HG02981 (cell line): ENCODE data around the gene TFG.

ENCODE experiments used
- ATAC-seq: cut with Tn5 transposase; IDR thresholded peaks from one replicate; pipeline ENCODE4 v1.9.1; 2021; ENCODE audit warnings: mild to moderate bottlenecking, moderate library complexity; ENCODE audit not compliant: unreplicated experiment

Gene TFG

GRCh38 chr3:100753846-100754245, 44.6 kb downstream of the TFG start:
- no peak for ATAC-seq

- no peak for ATAC-seq
Measured at GRCh38 chr3:100754563-100755334, 45.5 kb downstream of the TFG start.

DNA sequence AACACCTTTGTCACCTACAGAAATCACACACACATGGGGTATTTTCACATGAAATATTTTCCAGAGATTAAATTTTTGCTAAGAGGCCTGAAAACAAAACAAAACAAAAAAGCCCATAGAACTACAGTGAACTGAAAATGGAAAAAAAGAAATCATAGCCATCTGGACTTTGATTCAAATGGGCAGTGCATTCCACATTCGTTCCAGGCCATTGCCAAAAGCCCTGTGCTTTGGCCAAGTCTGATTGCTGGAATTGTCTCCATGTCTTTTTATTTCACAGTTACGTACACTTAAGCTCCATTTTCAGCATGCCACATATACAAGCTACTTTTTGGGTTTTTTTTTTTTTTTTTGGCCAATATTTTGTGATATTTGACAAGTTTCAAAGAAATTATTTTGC, 47.1 kb downstream of the TFG start:
- no peak for ATAC-seq

GRCh38 chr3:100759159-100759558, 49.9 kb downstream of the TFG start:
- no peak for ATAC-seq

DNA sequence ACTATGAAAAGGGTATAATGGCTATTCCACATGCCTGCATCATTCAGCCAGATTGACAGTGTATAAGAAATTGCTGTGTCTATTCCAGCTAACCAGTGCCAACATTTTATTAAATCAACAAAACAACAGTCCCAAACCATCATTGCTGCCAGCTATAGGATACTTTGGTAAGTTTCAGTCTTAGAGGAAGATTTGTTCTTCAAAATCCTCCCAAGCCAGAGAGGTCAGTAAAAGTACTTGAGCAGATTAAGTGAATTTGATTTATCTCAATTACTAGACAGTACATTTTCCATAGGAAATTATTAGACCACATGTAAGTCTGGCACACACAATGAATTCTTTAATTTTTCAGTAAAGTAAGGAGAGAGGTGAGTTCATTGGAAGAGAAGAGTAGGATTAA, 50.7 kb downstream of the TFG start:
- ATAC-seq: no peak

DNA sequence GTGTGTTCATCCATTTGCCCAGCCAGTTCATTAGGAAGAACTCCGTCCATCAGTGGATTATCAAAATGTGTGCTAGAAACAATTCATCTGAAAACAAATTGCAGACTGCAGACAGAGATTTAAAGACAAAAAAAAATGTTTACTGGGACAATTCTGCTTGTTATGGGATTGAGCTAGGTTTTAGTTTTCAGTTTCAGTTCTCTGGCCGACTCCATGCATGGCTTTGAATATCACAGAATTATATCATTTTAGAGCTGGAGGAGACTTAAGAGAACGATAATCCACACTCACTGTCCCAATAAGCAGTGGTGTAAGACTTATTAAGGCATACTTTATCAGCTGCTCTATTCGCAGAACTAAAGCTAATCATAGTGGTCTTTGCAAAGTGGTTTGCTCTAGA, 51.1 kb downstream of the TFG start:
- ATAC-seq: no peak

- peak; percentile 81 for ATAC-seq
Measured at GRCh38 chr3:100761211-100761942, 52.1 kb downstream of the TFG start.

GRCh38 chr3:100761951-100762350, 52.7 kb downstream of the TFG start:
- ATAC-seq: no peak

- ATAC-seq: no peak
Measured at GRCh38 chr3:100765437-100765975, 56.2 kb downstream of the TFG start.

DNA sequence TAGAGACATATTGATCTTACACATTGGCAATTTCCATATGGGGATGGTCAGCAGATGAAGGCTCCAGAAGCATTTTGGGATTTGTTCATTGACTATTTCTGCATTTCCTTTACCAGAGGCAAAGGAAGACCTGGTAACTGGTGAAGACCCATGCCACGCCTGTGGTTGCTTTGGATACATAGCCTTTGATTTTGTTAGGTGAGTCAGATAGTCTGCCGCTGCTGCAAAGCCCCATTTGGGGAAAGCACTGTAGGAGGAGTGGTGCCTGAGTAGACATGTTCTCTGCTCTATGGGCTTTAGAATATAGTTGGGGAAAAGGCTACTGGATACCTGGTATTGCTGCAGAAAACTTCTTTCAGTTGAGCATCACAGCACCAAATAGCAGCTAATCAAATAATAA, 56.8 kb downstream of the TFG start:
- no peak for ATAC-seq

DNA sequence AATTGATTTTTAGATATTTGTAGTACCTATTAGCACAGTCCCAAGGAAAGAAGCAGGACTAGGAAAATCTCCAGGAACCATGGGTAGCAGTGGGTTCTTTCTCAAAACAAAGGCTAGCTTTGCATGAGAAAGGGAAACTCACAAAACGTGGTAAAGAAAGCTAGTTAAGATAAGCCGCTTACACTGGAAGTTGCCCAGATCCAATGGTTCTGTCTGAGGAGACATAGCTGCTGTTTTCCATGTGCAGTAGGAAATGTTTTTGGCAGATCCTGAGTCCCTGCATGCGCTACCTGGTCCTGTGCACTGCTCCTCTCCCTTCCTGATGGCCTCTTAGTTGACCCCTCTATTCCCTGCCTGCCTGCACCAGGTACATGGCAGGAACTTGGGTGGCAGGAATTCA, 60.4 kb downstream of the TFG start:
- no peak for ATAC-seq

DNA sequence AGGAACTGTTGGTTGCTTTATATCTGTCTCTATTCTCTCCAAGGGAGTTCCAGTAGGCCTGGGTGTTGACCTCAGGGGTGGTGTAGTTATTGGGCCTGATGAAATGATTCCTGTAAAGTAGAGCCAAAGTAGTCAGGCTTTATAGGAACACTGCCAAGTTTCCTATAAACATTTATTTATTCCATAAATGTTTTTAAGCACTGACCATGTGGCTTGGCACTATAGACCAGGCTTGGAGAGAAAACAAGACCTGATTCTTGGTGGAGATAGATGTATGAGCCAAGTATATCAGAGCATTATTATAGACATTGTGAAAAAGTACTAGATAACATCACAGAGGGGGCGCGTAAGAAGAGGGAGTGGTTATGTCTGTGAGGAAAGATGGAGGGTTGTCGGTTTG, 65.9 kb downstream of the TFG start:
- no peak for ATAC-seq

DNA sequence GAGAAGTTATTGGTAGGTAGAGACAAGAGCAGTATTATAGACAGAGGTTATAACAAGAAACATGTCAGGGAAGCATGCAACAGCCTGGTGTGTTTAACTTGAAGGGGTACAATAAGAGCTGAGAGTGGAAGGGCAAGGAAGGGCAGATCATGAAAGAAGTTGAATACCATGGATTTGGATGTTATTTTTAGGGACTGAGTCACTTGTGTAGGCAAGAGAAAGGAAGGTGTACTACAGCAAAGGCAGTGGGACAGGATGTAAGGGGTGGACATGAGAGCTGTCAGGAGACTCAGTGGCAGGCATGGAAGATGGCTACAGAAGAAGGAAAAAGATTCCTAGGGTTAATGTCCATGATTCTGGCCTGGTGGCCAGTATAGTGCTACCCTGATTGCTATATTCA, 66.4 kb downstream of the TFG start:
- ATAC-seq: no peak

GRCh38 chr3:100776097-100776729, 66.9 kb downstream of the TFG start:
- ATAC-seq: no peak

DNA sequence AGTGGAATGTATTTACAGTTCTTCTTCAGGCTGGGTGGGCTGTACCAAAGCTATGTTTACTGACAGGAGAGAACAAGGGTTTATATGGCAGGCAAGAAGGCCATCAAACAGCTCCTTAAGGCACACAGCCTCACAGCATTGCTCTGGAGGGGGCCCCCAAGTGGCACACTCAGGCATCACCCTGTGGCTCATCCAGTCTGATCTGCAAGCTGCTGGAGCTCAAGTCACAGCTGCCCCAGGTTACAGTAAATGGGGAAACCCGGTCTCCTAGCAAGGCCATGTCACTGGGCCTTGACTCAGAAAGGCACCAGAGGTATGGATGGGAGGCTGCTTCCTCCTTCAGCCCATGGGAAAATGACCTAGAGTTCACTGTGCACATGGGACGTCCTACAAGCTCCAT, 67.5 kb downstream of the TFG start:
- ATAC-seq: no peak

DNA sequence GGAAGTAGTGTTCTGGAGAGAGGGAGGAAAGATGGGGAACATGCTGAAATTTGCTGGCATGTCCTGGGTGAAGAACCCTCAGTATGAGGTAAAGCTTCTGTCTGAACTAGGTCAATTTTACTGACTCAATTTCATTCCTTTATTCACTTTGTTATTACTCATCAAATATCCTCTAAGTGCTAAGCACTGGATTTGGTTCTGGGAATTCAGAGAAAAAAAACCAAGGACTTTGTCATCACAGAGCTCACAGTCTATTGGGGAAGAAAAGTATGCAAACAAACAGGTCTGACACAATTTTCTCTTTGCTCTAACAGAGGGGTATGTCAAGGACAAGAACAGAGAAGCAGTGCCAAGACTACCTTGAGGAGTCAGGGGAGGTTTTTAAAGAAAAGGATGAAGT, 68.0 kb downstream of the TFG start:
- ATAC-seq: no peak

DNA sequence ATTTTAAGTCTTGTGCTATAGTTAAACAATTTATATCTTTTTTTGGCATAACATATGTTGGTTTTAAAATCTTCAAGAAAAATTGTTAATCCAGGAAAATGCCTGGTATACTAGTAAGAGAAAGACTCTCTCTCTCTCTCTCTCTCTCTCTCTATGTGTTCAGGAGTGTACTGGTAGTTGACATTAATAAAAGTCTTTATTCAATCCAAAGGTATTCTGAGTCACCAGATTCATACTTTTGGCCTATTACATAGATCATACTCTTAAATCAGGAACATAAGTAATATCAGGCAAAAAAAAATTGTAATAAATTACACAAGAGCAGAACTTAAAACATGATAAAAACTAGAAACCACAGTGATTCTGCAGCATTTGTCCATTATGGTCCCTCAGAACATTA, 70.2 kb downstream of the TFG start:
- no peak for ATAC-seq

GRCh38 chr3:100780071-100780622, 70.9 kb downstream of the TFG start:
- ATAC-seq: no peak

GRCh38 chr3:100781301-100781700, 72.0 kb downstream of the TFG start:
- ATAC-seq: no peak

GRCh38 chr3:100782348-100782747, 73.1 kb downstream of the TFG start:
- ATAC-seq: no peak

GRCh38 chr3:100782906-100783305, 73.6 kb downstream of the TFG start:
- ATAC-seq: no peak
